HG02943 (cell line): ENCODE results near the gene POLG.

Source experiments
- ATAC-seq: cut with Tn5 transposase; IDR thresholded peaks from one replicate; pipeline ENCODE4 v1.9.1; 2021; ENCODE audit warnings: mild to moderate bottlenecking, low read depth, moderate library complexity; ENCODE audit not compliant: unreplicated experiment

Gene POLG

DNA sequence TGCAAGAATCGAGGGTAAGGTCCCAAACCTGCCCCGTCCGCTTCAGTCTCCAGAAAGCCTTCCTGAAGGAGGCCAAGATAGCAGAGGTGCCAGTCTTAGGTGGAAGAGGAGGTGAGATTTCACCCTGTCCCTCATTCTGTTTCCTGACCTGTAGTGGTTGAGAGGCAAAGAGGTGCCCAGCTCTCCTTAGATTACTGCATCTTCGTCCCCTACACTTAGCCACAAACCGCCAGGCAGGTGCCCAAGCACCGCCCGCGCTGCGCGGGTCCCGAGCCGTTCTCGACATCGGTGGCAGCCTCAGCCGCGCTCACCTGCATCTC is 23.8 kb upstream of the POLG start:
- ATAC-seq: no peak

GRCh38 chr15:89356634-89357298 is 22.1 kb upstream of the POLG start:
- no peak for ATAC-seq

GRCh38 chr15:89353991-89354390 is 19.4 kb upstream of the POLG start:
- no peak for ATAC-seq

DNA sequence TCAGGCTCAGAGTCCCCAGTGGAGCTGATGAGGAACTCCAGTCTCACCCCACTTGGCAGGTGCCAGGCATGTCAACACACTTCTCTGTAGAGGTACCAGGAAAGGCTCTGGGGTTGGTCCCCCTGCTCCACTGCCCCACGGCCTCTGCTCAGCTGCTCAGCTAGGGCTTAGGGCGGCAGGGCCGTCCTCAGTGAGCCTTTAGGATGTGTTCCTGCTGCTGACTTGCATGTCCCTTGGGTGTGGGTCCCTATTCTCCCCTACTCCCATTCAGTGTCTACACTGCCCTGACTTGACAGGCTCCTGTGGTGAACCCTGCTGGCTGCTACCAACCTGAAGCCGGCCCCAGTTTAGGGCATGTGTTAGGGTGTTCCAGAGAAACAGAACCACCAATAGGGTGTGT is 17.9 kb upstream of the POLG start:
- no peak for ATAC-seq

GRCh38 chr15:89349206-89349558 is 14.6 kb upstream of the POLG start:
- ATAC-seq: no peak

- no peak for ATAC-seq
Measured at GRCh38 chr15:89346516-89347231, 12.1 kb upstream of the POLG start.

GRCh38 chr15:89345248-89345647 is 10.6 kb upstream of the POLG start:
- ATAC-seq: no peak

DNA sequence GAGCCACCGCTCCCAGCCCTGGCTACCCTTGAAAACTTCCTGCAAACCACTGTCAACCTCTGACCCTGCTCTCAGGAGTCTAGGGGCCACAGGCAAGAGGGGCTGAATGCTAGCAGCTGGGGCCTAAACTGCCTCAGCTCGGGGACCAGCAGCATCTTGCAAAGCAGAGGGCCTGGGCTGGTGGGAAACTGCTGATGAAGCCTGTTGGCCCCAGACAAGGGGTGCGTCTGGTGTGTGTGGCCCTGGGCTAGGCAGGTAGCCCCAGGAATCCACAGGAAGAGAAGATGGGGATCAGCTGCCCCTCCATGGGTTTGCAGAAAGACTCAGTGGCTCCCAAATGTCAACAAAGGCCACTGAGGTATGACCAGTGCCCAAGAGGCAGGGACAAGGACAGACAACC is 8.2 kb upstream of the POLG start:
- no peak for ATAC-seq

GRCh38 chr15:89341316-89342005 is 6.8 kb upstream of the POLG start:
- no peak for ATAC-seq

GRCh38 chr15:89340573-89340972 is 5.9 kb upstream of the POLG start:
- no peak for ATAC-seq

DNA sequence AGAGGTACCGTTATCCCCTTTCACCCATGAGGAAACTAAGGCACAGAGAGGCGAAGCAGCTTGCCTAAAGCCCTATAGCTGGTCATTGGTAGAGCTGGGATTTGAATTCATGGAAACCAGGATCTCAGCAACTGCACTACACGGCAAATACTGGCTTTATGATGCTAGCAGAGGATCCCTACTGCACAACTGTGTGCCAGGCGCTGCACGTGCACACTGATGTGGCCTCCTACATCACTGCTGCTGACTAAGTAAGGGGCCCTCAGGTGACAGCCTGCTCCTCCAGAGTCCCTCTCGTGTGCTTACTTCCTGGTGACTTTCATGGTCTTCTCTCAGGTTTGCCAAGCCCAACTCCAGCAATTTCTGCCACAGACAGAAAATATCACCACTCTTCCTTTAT is 3.4 kb upstream of the POLG start:
- no peak for ATAC-seq

GRCh38 chr15:89335298-89336041 is 846 bp upstream of the POLG start:
- ATAC-seq: peak; percentile 16

DNA sequence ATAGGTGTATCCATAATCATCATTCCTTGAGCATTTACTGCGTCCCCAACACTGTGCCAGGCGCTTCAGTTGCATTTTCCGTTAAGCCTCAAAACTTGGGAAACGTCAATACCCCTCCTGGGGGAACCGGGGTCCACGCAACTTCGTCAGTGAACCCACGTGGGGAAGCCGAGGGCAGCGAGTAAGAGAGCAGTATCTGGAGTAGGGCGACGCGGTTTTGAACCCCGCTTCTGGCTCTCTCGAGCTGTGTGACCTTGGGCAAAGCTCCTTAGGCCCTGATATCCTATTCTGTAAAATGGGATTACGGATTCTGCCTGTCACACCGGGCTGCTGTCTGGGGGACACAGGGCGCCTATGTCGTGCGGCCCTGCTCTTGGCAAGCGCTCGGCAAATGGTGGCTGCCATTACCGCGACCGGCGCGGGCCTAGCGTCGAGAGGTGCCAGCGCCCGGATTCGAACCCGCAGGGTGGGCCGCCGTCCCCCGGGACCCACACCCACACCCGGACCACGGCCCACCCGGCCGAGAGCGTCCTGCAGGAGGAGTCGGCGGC is 590 bp downstream of the POLG start:
- ATAC-seq: no peak

DNA sequence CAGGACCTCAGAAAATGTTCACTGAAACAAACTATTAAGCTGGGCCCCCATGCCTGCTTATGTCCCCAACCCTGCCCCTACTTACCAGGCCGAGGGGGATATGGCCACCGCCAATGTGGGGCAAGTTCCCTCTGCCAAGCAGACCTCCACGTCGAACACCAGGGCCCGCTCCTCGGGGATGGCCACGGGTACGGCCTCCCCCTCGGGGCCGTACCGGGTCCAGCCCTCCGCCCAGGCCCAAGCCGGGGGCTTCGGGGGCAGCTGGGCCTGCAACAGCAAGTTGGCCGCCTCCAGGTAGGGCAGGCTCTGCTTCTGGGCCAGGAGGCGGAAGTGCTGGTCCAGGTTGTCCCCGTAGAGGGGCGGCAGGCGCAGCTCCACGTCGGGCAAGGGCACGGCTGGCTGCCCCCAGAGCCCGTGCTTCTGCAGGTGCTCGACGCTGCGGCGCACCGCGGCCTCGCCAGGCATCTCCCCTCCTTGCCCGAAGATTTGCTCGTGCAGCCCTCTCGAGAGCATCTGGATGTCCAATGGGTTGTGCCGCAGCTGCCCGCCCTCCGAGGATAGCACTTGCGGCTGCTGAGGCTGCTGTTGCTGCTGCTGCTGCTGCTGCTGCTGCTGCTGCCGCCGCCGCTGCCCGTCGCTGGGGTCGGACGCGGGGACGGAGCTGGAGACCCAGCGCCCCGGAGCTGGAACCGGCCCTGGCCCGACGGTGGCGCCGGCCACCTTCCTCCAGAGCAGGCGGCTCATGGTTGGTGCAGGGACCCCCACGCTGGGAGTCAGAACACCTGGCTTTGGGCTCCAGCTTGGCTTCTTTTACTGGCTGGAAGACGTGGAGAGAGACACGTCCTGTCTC is 1.4 kb downstream of the POLG start:
- no peak for ATAC-seq

DNA sequence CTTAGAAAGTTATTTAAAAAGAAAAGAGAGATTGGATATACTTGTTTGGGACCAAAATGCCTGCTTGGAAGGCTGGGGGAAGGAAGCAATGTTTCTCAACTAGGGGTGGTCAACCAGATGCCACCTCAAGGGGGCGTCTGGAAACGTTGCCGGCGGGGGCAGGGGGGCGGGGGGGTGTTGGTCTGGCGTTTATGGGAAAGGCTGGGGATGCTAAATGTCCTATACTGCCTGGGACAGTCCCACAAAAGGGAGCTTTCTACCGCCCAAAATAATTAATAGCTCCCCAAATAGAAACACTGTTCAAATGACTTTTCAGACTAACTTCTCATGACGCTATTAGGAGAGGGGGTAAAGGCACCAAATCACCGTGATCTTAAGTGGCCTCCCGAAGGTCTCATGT is 2.2 kb downstream of the POLG start:
- ATAC-seq: no peak

DNA sequence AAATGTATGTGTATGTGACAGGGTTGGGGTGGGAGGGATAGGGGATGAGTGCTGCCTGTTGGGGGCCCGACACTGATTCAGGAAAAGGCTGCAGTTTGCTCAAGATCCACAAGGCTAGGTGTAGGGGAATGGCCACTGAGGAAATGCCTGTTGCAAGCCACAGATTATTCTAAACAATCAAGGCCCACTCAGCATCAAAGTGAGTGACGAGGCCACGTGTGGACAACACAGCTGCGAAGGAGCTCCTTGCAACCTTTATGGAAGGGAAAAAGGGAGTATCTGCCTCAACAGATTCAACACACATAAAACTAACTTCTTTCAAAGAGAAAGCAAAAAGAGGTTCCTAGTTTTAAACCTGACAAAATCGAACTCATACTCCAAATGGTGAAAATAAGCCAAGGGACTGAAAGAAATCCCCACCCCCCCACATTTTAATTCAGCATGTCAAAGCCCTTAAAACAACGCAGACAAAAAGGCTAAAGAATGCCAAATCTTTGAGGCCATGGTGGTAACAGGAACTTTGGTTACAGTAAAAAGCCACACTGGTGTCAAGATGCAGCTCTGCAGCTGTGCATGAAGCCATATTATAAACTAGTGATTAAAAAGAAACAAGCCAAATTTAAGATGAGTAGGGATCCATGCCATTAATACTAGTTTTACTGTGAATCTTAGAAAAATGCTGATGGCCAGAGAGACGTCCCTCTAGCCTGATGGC is 3.6 kb downstream of the POLG start:
- ATAC-seq: no peak

DNA sequence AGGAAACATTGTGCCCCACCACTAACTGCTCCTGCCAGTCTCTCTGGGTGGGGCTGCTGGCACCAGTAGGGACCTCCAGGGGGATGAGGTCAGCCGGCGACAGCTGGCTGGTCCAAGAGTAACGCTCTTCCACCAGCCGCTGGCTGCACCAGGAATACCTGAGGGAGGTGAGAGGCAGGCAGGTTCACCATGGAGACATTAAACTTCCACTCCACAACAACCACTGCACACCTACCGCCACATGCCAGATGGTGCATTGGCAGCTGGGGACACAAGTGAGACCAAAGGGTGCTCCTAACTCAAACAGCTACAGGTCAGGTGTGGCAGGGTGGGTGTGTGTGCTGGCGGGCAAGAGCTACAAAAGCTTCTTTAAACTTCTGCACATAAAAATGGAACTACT is 4.5 kb downstream of the POLG start:
- no peak for ATAC-seq

DNA sequence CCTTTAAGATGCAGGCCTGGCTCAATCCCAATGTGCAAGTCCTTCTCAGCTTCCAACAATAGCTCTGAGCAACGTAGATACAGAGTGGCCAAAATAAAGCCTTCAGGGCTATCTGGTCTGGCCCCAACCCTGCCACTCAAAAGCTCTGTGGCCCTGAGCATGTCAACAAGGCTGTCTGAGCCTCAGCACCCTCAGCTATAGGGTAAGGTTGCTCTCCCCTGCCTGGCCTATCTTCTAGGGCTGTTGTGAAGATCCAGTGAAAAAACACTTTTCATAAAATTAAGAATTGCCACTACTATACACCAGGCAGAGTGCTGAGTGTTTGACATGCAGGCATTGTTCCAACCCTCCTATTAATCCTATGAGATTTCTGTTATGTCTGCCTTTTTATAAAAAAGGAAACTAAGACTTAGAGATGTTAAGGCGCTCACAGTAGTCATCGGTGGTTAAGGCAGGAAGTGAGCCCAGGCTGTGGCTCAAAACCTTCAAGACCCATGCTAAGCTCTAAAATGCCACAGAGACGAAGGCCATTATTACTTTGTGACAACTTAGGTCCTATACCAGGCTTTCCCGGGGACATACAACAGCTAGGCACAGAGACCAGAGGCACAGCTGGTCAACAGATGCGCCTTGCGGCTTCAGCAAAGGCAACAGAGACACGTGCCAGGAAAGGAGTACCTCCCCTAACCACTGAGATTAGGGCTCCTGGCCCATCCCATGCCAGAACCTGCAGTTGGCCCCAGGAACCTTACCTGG is 5.1 kb downstream of the POLG start:
- ATAC-seq: no peak
